OCI-M2 (cell line): ENCODE results near the gene ZNF672.

ENCODE experiments used
- DNase-seq: peaks from one replicate; lab custom pipeline; 2025; ENCODE audit not compliant: unreplicated experiment; lab: John Stamatoyannopoulos, UW

Gene ZNF672

GRCh38 chr1:248831842-248832241 is 6.2 kb upstream of the ZNF672 start:
- DNase-seq = no peak

DNA sequence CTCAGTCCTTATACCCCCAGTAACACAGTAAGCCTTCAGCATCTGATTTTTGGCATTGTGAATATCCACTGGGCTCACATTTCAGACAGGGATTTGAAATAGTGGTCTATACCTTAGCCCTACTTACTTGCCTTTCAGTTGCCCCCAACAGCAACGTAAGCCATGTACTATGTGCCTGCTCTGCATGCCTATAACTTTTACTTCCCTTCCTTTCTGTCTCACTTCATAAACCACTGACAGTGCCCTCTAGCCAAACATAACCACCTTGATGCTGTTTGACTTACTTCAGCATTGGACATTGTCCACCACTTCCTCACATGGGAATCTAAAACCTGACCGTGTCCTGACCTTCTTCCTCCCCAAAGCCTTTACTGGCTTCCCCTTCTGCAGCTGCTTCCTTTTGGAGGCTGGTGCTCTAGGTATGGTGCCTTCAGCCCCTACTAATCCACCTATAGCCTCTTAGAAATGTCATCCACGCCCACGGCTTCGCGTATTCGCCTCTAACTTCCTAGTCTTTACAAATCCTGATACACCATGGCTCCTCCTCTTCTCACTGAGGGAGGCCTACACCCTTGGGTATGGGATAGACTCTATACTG is 3.6 kb upstream of the ZNF672 start:
- DNase-seq = no peak

DNA sequence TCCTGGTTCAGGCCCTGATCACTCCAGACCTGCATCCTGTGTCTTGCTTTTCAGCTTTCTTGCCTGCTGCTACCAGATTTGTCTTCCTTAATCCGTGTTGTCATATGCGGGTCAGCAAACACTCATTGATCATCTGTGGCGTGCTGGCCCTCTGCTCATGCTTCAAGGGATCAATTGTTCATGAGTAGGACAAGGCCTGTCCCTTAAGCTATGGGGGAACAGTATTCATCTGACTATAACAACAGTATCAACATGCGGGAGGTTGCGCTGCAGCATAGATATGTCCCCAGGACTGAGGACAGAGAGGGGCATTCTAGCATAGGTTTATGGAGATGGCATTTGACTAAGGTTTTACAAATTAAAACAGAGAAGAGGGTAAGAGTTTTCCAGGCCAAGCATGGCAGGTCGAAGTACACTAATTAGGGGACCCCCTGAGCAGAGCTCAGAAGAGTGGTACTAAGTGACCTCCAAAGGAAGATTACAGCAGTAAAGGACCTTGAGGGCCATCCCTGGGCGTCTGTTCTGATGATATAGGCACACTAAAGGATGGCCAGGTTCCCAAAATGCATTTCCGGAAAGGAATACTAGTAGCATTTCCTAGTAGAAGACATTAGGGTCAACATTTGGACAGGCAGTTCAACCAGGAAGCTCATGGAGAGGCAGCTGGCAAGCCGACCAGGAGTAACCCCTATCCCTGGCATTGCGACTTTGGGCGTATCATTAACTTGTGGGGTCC is 811 bp upstream of the ZNF672 start:
- DNase-seq = no peak

DNA sequence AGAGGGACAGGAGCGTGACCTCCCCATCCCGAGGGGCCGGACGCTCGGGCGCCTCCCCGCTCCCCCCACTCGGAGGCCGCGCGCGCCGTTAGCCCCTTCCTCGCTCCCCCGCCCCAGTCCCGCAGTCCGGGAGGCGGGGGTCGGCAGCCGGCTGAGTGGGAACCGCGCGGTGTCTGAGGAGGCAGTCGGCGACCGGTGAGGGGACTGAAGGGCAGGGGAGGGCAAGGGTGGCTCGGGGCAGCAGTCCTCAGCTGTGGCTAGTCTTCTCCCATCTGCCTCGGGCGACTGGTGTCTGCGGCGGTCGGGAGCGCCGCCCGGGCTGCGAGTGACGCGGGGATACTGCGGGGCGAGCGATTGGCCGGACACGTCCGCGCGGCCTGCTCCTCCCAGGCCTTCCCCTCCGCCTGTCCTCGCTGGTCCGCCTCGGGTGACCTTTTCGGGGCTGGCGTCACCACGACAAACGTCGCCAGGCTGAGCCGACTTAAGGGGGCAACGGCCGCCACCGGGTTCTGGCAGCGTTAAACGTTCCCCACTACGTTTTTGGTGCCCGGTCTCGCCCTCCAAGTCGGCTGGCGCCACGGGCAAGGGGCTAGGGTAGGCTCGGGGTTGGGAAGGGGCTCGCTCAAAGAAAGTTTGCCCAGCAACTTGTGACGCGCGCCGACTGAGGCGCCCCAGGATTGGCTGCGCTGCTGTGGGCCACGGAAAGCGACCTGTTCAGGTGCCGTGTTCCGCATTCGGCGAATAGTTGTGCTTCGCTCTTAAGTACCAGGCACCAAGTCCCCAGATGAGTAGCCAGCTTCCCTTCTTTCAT is 538 bp downstream of the ZNF672 start:
- no peak for DNase-seq

- no peak for DNase-seq
Measured at GRCh38 chr1:248839168-248839555, 1.1 kb downstream of the ZNF672 start.

DNA sequence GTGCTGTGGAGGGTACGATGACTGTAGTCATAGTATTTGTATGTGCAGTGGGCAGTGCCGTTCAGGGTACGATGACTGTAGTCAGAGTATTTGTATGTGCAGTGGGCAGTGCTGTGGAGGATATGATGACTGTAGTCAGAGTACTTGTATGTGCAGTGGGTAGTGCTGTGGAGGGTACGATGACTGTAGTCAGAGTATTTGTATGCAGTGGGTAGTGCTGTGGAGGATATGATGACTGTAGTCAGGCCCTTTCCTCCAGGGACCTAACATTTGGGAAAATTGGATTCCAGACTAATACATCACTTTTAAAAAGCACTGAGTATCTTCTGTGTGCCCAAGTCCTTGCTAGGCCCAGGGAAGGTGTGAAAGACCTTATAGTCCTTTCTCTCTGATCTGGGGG is 2.9 kb downstream of the ZNF672 start:
- no peak for DNase-seq

DNA sequence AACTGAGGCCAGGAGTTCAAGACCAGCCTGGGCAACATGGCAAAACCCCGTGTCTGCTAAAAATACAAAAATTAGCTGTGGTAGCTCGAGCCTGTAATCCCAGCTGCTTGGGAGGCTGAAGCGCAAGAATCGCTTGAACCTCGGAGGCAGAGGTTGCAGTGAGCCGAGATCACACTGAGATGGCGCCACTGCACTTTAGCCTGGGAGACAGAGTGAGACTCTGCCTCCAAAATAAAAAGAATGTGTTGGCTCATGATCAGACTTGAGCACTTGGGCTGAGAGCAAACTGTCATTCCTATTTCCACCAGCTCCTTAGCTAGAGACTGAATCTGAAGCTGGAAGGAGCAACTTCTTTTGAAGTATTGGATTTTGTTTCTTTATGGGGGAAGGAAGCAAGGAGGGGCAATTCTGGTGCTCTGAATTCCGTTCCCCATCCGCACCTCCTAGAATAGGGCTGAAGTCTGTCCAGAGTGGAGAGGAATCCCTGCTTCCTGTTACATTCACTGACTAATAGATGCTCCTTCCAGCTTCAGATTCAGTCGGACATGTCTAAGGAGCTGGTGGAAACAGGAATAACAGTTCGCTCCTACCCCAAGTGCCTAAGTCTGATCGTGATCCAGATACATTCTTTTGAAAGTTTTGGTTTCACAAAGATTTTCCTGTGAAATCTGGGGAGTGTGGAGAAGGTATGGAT is 3.8 kb downstream of the ZNF672 start:
- no peak for DNase-seq

DNA sequence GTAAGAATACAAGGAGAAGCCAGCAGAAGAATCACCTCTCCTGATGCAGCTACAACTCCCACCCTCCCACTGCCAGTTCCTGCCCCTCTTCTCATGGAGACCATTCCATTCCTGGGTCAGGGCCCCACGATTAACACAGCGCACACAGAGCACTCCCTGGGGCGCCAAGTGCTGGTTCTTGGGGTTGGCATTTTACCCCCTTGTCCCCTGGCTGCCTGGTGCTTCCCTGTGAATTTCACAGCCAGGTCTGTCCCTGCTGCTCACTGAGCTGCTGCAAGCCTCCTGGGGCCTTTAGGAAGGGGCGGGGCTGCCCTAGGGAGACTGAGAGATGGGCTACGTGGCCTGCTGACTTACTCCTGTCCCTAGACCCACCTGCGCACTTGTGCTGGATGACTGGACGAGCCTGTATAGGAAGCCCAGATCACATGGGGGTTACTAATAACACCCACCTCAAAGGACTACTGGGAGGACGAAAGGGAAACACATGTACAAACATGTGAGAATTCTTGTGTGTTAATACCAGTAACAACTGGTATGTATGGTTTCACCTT is 4.8 kb downstream of the ZNF672 start:
- no peak for DNase-seq

DNA sequence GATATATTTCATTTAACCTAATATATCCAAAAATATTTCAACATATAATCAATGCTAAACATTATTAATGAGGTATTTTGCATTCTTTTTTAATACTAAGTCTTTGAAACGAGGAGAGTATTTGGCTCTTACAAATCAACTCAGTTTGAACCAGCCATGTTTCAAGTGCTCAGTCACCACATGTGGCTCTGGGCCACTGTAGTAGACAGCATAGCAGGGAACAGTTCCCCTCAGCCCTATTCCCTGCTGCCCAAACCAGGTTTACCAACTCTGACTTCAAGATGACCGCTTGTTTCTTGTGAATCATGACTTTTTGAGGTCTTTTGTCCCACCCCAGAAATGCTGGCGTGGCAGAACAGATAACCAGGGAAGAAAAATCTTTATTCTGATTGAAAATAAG is 5.7 kb downstream of the ZNF672 start:
- no peak for DNase-seq

- DNase-seq = no peak
Measured at GRCh38 chr1:248844526-248844925, 6.5 kb downstream of the ZNF672 start.

DNA sequence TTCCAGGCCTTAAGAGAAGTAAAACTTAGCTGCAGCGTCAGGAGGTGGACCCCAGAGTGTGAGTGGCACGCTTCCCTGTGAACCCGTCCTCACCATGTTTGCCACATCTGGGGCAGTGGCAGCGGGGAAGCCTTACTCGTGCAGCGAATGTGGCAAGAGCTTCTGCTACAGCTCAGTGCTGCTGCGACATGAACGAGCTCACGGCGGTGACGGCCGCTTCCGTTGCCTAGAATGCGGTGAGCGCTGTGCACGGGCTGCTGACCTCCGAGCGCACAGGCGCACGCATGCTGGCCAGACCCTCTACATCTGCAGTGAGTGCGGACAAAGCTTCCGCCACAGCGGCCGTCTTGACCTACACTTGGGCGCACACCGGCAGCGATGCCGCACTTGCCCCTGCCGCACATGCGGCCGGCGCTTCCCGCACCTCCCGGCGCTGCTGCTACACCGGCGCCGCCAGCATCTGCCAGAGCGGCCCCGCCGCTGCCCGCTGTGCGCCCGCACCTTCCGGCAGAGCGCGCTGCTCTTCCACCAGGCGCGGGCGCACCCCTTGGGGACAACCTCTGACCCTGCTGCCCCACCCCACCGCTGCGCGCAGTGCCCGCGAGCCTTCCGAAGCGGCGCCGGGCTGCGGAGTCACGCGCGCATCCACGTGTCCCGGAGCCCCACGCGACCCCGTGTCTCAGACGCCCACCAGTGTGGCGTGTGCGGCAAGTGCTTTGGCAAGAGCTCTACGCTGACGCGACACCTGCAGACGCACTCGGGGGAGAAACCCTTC is 9.3 kb downstream of the ZNF672 start:
- no peak for DNase-seq

GRCh38 chr1:248847956-248848561 is 10.0 kb downstream of the ZNF672 start:
- DNase-seq = no peak

DNA sequence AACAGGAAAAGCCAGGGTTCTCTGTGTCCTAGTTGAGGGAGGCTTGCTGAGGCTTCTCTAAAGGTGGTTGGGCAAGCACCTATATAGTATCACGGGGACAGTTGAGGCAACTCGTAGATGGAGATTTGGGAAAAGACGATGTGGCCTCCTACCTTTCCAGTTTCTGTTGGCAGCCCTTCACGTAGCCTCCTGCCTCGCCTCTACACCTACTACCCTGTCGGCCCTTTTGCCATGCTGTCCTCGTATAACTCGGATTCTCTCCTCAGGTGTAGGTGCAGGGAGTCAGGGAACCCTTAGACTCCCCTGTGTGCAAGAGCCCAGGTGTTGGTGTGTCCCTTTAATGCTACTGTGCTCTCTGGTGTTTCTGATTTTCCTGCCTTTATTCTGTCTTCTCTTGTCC is 10.6 kb downstream of the ZNF672 start:
- DNase-seq = no peak

DNA sequence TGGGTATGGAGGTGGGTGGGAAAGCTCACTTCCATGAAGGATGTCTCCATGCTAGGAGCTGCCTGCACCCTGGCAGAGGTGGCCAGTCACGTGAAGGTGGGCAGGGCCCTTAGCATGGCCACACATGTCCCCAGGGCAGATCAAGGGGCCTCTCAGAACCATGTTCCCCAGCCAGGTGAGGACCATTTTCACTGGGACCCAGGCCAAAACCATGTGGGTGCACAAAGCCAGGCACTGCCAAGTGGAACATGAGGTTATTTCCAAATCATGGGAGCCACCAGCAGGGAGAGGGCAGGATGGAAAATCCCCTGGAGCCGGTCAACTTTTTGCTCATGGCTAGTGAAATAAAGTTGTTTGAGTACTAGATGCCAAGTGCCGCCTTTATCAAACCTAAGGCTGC is 11.1 kb downstream of the ZNF672 start:
- DNase-seq = no peak

DNA sequence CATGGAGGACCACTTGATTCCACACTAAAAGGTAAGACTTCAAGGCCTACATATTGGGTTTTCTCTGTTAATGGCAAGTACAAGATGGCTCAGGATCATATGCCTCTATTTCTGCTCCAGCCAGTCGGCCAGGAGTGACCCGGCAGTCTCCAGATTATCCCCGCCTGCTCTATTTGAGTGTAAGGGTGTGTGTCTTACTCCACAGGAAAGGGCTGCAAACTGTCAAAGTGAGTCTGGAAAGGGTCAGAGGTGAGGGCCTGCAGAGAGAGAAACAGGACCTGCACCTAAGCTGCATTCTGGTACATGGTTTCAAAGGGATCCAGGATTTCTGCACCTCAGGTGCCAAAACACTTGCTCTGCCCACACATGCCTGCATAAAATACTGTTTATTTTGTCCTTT is 11.6 kb downstream of the ZNF672 start:
- no peak for DNase-seq

GRCh38 chr1:248850124-248850523 is 12.1 kb downstream of the ZNF672 start:
- no peak for DNase-seq

GRCh38 chr1:248850536-248851251 is 12.7 kb downstream of the ZNF672 start:
- DNase-seq = no peak

GRCh38 chr1:248851390-248851789 is 13.4 kb downstream of the ZNF672 start:
- DNase-seq = no peak
